ENCODE data around the gene FOXO1.

DNA sequence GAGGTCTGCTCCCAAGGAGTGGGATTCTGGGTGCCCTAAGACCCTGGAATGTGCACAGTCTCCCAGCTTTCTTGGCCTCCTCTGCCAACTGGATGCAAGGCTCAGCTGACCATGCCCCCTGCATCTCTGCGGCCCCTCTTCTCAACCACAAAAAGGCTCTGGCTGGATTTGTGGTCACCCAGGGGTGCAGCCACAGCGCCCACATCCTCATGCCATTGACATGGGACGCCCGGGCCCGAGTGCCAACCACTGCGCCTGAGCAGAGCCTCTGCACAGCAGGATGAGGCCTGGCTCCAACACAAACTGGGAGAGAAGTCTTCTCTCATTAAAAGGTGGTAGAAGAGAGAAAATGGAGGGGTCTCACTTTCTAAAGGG is 103.5 kb downstream of the FOXO1 start:
- TF ChIP-seq, protein P1, sequence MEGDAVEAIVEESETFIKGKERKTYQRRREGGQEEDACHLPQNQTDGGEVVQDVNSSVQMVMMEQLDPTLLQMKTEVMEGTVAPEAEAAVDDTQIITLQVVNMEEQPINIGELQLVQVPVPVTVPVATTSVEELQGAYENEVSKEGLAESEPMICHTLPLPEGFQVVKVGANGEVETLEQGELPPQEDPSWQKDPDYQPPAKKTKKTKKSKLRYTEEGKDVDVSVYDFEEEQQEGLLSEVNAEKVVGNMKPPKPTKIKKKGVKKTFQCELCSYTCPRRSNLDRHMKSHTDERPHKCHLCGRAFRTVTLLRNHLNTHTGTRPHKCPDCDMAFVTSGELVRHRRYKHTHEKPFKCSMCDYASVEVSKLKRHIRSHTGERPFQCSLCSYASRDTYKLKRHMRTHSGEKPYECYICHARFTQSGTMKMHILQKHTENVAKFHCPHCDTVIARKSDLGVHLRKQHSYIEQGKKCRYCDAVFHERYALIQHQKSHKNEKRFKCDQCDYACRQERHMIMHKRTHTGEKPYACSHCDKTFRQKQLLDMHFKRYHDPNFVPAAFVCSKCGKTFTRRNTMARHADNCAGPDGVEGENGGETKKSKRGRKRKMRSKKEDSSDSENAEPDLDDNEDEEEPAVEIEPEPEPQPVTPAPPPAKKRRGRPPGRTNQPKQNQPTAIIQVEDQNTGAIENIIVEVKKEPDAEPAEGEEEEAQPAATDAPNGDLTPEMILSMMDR (conservative IDR thresholded peaks at IDR 0.05; ENCODE audit: low read length) = no peak
- TF ChIP-seq EZH2phosphoT487 (IDR thresholded peaks at IDR 0.05; ENCODE audit: borderline replicate concordance, low read depth, low read length) = no peak
